GM23338 (cell line): ENCODE data around the gene TIA1. TPM values are rescaled to one million over a fixed set of nuclear protein-coding genes. Genes with fewer than 3 reads are reported as not detected.

Source experiments
- ATAC-seq: fragments of 200-7000 bp; cut with Tn5 transposase; 3 replicates; pipeline ENCODE4 v1.9.1; 2020
- DNase-seq: peaks from one replicate; pipeline ENCODE4 v3.0.0-alpha.2; 2015; ENCODE audit warnings: low spot score
- H2AFZ ChIP-seq: fragments of 200-600 bp; sonication (generic); 2 replicates; pipeline ENCODE4 v1.8.0; 2016; ENCODE audit warnings: antibody characterized with exemption, mild to moderate bottlenecking, moderate library complexity
- H3F3A ChIP-seq: fragments of 200-600 bp; sonication (generic); replicated peaks from 2 replicates; pipeline ENCODE4 v1.8.0; 2017; ENCODE audit warnings: antibody characterized with exemption, mixed run types, low read depth
- H3K27ac ChIP-seq: fragments of 200-600 bp; sonication (generic); 2 replicates; pipeline ENCODE4 v1.6.1; 2016; ENCODE audit warnings: low read depth
- H3K27me3 ChIP-seq: fragments of 200-600 bp; sonication (generic); 2 replicates; pipeline ENCODE4 v1.8.0; 2016; ENCODE audit warnings: mild to moderate bottlenecking, mixed run types, moderate library complexity; ENCODE audit not compliant: insufficient read depth
- H3K36me3 ChIP-seq: fragments of 200-600 bp; sonication (generic); 2 replicates; pipeline ENCODE4 v1.8.0; 2016; ENCODE audit warnings: mild to moderate bottlenecking; ENCODE audit not compliant: insufficient read depth
- H3K4me1 ChIP-seq: fragments of 200-600 bp; sonication (generic); 2 replicates; pipeline ENCODE4 v1.8.0; 2016; ENCODE audit warnings: mild to moderate bottlenecking, moderate library complexity; ENCODE audit not compliant: insufficient read depth
- H3K4me2 ChIP-seq: fragments of 200-600 bp; sonication (generic); 2 replicates; pipeline ENCODE4 v1.7.1; 2017; ENCODE audit warnings: mixed run types
- H3K4me3 ChIP-seq: fragments of 200-600 bp; sonication (generic); 2 replicates; pipeline ENCODE4 v1.6.1; 2016; ENCODE audit warnings: mixed run types
- H3K79me2 ChIP-seq: fragments of 200-600 bp; sonication (generic); replicated peaks from 2 replicates; pipeline ENCODE4 v1.8.0; 2017; ENCODE audit warnings: mild to moderate bottlenecking; ENCODE audit not compliant: insufficient read depth
- H3K9me2 ChIP-seq: fragments of 200-600 bp; sonication (generic); 2 replicates; pipeline ENCODE4 v1.8.0; 2017; ENCODE audit not compliant: insufficient read depth
- H4K20me1 ChIP-seq: fragments of 200-600 bp; sonication (generic); replicated peaks from 2 replicates; pipeline ENCODE4 v1.8.0; 2017; ENCODE audit warnings: mild to moderate bottlenecking; ENCODE audit not compliant: insufficient read depth
- H3K27ac Mint-ChIP-seq: 2 replicates; pipeline ENCODE4 v1.8.0; 2020; ENCODE audit warnings: inconsistent platforms, mild to moderate bottlenecking, moderate library complexity, mixed read lengths
- H3K27me3 Mint-ChIP-seq: 3 replicates; pipeline ENCODE4 v1.8.0; 2022; ENCODE audit warnings: low read depth, mild to moderate bottlenecking, moderate library complexity, mixed read lengths, inconsistent platforms; ENCODE audit not compliant: insufficient read depth, poor library complexity
- H3K36me3 Mint-ChIP-seq: 3 replicates; pipeline ENCODE4 v1.8.0; 2021; ENCODE audit warnings: low read depth, mild to moderate bottlenecking, inconsistent platforms, moderate library complexity, mixed read lengths
- H3K4me1 Mint-ChIP-seq: 3 replicates; pipeline ENCODE4 v1.8.0; 2020; ENCODE audit warnings: mild to moderate bottlenecking, inconsistent platforms, mixed read lengths
- H3K4me3 Mint-ChIP-seq: 3 replicates; pipeline ENCODE4 v1.8.0; 2021; ENCODE audit warnings: moderate library complexity, mild to moderate bottlenecking, inconsistent platforms, mixed read lengths
- H3K9me3 Mint-ChIP-seq: 3 replicates; pipeline ENCODE4 v1.8.0; 2020; ENCODE audit warnings: moderate library complexity, mild to moderate bottlenecking, inconsistent platforms, mixed read lengths
- CREB1 ChIP-seq: fragments of 250-450 bp; sonication (Bioruptor Pico); IDR thresholded peaks from 2 replicates; pipeline ENCODE4 v1.5.0; 2020; ENCODE audit warnings: low read depth, mild to moderate bottlenecking, moderate library complexity
- CTCF ChIP-seq, 2 experiments: fragments of 200-600 bp in 1 of 2; sonication (generic) in 1 of 2; conservative IDR thresholded peaks; 2 replicates each; pipeline versions ENCODE4 v1.5.1 to v1.6.1; 2016 to 2017; ENCODE audit warnings: antibody characterized with exemption in 2 of 2, low read depth in 2 of 2, mild to moderate bottlenecking in 2 of 2, moderate library complexity in 1 of 2
- ETS1 ChIP-seq: IDR thresholded peaks from 2 replicates; pipeline ENCODE4 v1.6.1; 2016; ENCODE audit warnings: antibody characterized with exemption
- EZH2 ChIP-seq: fragments of 200-600 bp; sonication (generic); IDR thresholded peaks from one replicate; pipeline ENCODE4 v1.8.0; 2017; ENCODE audit warnings: antibody characterized with exemption, mild to moderate bottlenecking, low read depth; ENCODE audit not compliant: unreplicated experiment
- EZH2phosphoT487 ChIP-seq: fragments of 200-600 bp; sonication (generic); IDR thresholded peaks from one replicate; pipeline ENCODE4 v1.8.1; 2018; ENCODE audit warnings: antibody characterized with exemption; ENCODE audit not compliant: unreplicated experiment
- JUNB ChIP-seq: IDR thresholded peaks from one replicate; pipeline ENCODE4 v1.6.1; 2016; ENCODE audit warnings: antibody characterized with exemption; ENCODE audit not compliant: unreplicated experiment
- NANOG ChIP-seq: IDR thresholded peaks from 2 replicates; pipeline ENCODE4 v1.6.1; 2016; ENCODE audit warnings: antibody characterized with exemption, borderline replicate concordance
- POLR2AphosphoS5 ChIP-seq: IDR thresholded peaks from 2 replicates; pipeline ENCODE4 v1.6.1; 2016; ENCODE audit warnings: antibody characterized with exemption, low read depth
- REST ChIP-seq: IDR thresholded peaks from one replicate; pipeline ENCODE4 v1.6.1; 2018; ENCODE audit warnings: antibody characterized with exemption; ENCODE audit not compliant: unreplicated experiment
- STAT1 ChIP-seq: IDR thresholded peaks from one replicate; pipeline ENCODE4 v1.6.1; 2016; ENCODE audit warnings: antibody characterized with exemption; ENCODE audit not compliant: unreplicated experiment
- ZNF114 ChIP-seq: fragments of 250-450 bp; sonication (Bioruptor Pico); IDR thresholded peaks from 2 replicates; pipeline ENCODE4 v1.5.0; 2020; ENCODE audit warnings: mild to moderate bottlenecking, moderate library complexity
- ZNF331 ChIP-seq: fragments of 250-450 bp; sonication (Bioruptor Pico); IDR thresholded peaks from 2 replicates; pipeline ENCODE4 v1.5.0; 2020; ENCODE audit warnings: low read depth, mild to moderate bottlenecking, moderate library complexity
- ZNF462 ChIP-seq: fragments of 250-450 bp; sonication (Bioruptor Pico); IDR thresholded peaks from 2 replicates; pipeline ENCODE4 v1.5.0; 2020; ENCODE audit warnings: mild to moderate bottlenecking, moderate library complexity
- polyA plus RNA-seq: library from polyadenylated mRNA; unstranded; fragments of >200 nt; fragmentation: Nextera tagmentation; extraction: Ambion mirVana; gene quantifications from 2 replicates; pipeline ENCODE4 v1.2.1, GENCODE V29; 2016
- total RNA-seq: library from RNA; depleted of rRNA; stranded (reverse); fragments of >200 nt; shearing (Covaris generic); gene quantifications from 2 replicates; pipeline ENCODE4 v1.2.3, GENCODE V29; 2014

TIA1 gene
- total and polyA plus RNA-seq, 2 experiments from 2014 or later = 130 to 179 TPM

- Mint-ChIP-seq H3K9me3 (no peaks in the 10 kb centered on the region), H3K4me3 (no peak overlapping the region), H3K36me3 (peaks cover 79% of the 10 kb centered on the region), H3K4me1 (no peaks in the 10 kb centered on the region), H3K27ac (no peak overlapping the region), H3K27me3 (no peaks in the 10 kb centered on the region)
- H3F3A ChIP-seq = peaks cover 11% of the 10 kb centered on the region
- ATAC-seq (no peak), DNase-seq (no peak)
- no peak overlapping the region for H2AFZ ChIP-seq
- H3K79me2 ChIP-seq = no peaks in the 10 kb centered on the region
- H3K36me3 ChIP-seq = peaks cover 55% of the 10 kb centered on the region
- H3K4me2 ChIP-seq = no peak overlapping the region
- no peaks in the 10 kb centered on the region for H3K27me3 ChIP-seq
- H3K4me1 ChIP-seq = no peaks in the 10 kb centered on the region
- H3K9me2 ChIP-seq = no peaks in the 10 kb centered on the region
- H3K27ac ChIP-seq = no peak overlapping the region
- TF ChIP-seq EZH2 = no peak
- TF ChIP-seq NANOG = no peak
- TF ChIP-seq JUNB = no peak
- TF ChIP-seq REST = no peak
- TF ChIP-seq ZNF462 = no peak
- no peak for TF ChIP-seq CTCF (conservative IDR thresholded peaks at IDR 0.05; ENCODE audit: low read depth in 2 of 2)
- TF ChIP-seq EZH2phosphoT487 = no peak
- no peak for TF ChIP-seq CREB1 (CRISPR knock-in tag)
- no peak for TF ChIP-seq STAT1
- TF ChIP-seq POLR2AphosphoS5 = no peak
- TF ChIP-seq ETS1 = no peak
- TF ChIP-seq ZNF331 (CRISPR knock-in tag) = no peak
- TF ChIP-seq ZNF114 (CRISPR knock-in tag) = no peak
- H3K4me3 ChIP-seq = no peak overlapping the region
- peaks cover 14% of the 10 kb centered on the region for H4K20me1 ChIP-seq
These were observed 34.1 kb downstream of the TIA1 start for GRCh38 chr2:70214365-70214764.
